GM18511 (cell line): ENCODE results near the gene CLCN5.

ENCODE experiments used
- ATAC-seq: cut with Tn5 transposase; IDR thresholded peaks from one replicate; pipeline ENCODE4 v1.9.1; 2021; ENCODE audit warnings: mild to moderate bottlenecking, moderate library complexity; ENCODE audit not compliant: unreplicated experiment

The CLCN5 gene

GRCh38 chrX:49932791-49933190 is 10.4 kb downstream of the CLCN5 start:
- no peak for ATAC-seq

DNA sequence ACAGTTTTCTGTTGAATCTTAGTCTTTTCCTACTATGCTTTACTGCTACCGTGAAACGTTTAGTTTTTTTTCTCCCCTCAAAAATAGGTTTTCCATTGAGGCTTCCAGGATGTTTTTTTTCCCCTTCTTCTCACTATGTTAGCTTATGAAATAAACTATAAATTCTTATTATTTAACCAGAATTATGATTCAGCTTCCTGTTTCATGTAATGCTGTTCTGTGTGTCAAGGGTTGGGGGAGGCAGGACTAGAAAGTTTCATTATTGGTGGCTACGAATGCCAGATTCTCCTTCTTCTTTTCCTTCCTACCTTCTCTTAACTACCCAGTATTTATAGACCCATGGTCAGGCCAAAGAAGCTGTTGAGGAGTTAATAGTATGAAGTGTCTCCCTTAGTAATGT is 11.8 kb downstream of the CLCN5 start:
- ATAC-seq: no peak

- ATAC-seq: no peak
Measured at GRCh38 chrX:49934729-49935128, 12.3 kb downstream of the CLCN5 start.

GRCh38 chrX:49947781-49948180 is 25.4 kb downstream of the CLCN5 start:
- peak; percentile 46 for ATAC-seq

GRCh38 chrX:49949961-49950360 is 27.6 kb downstream of the CLCN5 start:
- no peak for ATAC-seq

- no peak for ATAC-seq
Measured at GRCh38 chrX:49951524-49952193, 29.3 kb downstream of the CLCN5 start.

DNA sequence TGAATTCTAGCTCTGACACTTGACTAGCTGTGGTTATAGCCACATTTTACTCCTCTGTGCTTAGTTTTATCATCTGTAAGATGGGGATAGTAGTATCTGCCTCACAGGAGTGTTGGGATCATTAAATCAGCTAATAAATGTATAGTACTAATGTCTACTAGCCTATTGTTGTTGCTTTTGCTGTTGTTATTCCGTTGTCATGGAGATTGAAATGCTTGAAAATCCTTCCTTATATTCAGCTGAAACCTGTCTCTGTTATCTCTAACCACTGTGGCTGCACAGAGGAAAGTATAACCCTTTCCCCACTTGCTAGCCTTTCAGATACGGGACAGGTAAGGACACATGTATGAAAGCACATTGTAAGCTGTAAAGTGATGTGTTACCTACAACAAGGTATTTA is 33.9 kb downstream of the CLCN5 start:
- no peak for ATAC-seq

DNA sequence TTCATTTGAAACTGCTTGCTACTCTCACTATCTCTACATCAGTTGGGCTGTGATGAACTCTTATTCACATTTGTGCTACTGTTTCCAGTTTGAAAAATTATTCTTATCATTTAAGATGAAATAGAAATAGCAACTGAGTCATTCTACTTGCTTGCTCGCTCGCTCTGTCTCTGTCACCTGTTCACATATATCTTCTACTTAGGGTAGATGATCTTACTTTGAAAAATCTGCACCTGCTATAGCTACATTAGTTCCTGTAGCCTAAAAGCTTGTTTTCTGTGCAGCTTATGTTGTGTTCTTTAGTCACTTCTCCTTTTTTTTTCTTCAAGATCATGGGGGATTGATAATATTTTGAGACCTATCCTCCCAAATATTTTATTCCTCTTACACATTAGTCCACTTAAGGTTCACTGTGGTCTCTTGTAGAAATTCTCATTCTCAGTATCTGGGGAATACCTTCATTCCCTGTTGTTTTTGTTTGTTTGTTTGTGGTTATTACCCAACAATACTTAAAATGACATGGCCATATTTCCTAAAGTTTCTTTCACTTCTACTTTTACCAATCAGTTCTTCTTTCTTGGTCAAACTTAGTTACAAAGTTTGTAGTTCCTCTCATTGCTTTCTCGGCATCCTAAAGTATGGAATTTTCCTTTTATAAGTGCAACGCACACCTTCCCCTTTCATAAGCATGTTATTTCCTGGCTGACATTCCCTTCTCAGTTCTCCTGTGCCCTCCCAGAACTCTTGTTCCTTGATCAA is 36.5 kb downstream of the CLCN5 start:
- no peak for ATAC-seq

DNA sequence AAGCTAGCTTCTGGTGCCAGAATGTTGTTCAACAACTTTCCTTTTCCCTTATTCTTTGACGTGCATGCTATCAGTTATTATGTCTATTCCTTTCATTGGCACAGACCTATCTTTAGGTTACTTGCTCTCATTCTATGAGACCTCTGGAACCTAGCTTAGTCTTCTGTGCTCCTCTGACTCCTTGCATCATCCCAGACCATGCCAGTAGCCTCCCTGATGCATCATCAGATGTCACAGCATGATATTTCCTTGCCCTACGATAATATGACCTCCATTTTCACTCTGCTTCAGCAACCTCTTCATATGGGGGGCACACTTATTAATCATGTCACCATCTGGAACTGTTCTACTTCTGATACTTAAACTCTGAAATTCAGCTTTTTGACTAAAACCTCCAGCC is 37.2 kb downstream of the CLCN5 start:
- no peak for ATAC-seq

DNA sequence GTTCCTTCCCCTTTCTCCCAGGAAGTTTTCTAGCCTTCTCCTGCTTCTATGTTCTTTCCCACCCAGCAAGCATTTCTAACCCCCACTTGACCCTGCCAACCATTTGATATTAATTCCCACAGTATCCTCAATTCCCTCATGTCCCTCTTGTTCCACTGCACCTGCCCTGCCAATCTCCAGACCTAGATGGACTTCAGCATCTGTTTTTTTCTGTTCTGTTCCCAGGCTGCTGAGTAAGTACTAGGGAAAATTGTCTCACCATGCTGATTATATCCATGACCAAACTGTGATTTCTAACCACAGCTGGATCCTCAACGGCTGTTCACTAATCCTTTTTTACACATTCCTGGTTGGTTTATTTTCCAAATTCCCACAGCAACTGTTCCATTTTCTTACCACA is 37.7 kb downstream of the CLCN5 start:
- ATAC-seq: no peak

- no peak for ATAC-seq
Measured at GRCh38 chrX:49970674-49971073, 48.3 kb downstream of the CLCN5 start.

GRCh38 chrX:49972328-49972860 is 50.0 kb downstream of the CLCN5 start:
- no peak for ATAC-seq

DNA sequence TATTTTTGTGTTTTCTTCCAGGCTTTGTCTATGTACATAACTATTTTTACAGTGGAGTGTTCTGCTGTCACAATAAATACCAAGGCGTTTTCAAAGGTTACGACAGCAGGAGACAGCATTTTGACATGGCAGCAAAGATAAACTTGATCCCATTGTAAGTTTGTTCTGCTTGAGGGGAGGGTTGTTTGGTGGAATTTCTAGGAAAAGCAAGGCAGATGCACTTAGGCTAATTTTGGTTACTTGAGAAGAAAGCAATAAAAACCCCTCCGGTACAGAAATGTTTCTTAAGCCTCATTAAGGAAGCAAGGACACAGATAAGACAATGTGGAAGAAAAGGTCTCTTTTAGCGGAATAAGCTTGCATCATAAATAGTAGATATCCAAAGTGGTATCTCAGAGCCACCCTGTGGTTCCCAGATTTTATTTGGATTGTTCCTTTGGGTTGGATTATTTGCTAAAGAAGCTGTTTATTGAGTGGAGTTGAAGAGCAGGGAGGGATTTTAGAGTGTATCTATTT is 54.3 kb downstream of the CLCN5 start:
- no peak for ATAC-seq

GRCh38 chrX:49977319-49978090 is 55.1 kb downstream of the CLCN5 start:
- ATAC-seq: no peak

- ATAC-seq: no peak
Measured at GRCh38 chrX:49978176-49978575, 55.8 kb downstream of the CLCN5 start.

DNA sequence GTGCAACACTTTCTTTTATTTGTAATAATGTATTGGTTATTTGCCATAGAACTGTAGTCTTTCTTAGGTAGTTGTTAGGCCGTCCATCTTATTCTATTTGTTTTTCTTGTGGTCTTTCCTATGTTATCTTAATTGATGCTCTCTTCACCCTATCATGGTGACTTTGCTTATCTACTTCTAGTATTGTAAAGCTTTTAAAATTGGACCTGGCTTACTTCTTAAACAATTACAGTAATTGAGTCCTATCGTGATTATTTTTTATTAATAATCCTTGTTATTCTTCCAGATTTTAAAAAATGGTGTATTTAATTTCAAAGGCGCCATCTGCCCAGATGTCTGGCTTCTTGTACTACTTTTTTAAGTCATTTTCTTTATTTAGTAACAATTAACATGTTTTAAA is 63.7 kb downstream of the CLCN5 start:
- no peak for ATAC-seq

- ATAC-seq: no peak
Measured at GRCh38 chrX:49987651-49988050, 65.3 kb downstream of the CLCN5 start.

DNA sequence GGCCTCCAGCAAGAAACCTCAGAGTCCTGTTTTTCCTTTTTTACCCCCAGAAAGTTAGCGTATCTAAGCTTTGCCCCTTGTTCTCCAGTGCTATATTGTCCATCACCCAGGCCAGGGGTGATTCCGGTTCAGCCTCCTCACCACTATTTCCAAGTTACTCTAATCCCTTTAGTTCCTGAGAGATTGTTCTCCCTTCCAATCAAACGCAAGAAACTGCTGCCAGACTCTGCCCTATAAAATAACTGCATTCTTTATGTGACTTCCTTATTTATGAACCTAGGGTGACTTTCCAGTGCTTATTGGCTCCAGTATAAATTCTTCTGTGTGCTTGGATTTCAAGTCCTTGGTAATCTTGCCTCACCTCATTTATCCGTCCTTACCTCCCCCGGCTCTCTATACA is 65.7 kb downstream of the CLCN5 start:
- ATAC-seq: no peak

- no peak for ATAC-seq
Measured at GRCh38 chrX:49991758-49992157, 69.4 kb downstream of the CLCN5 start.

GRCh38 chrX:49992853-49993252 is 70.5 kb downstream of the CLCN5 start:
- ATAC-seq: no peak

GRCh38 chrX:49993661-49994060 is 71.3 kb downstream of the CLCN5 start:
- ATAC-seq: no peak
